ENCODE results near the gene LRRC3. TPM values are rescaled to one million over a fixed set of nuclear protein-coding genes. Genes with fewer than 3 reads are reported as not detected.

Gene LRRC3
- total and polyA plus RNA-seq, 2 of the 8 experiments (the other 6 are each of a cell fraction or from before 2014, with no cell fraction given): 3.1 to 5.4 TPM

DNA sequence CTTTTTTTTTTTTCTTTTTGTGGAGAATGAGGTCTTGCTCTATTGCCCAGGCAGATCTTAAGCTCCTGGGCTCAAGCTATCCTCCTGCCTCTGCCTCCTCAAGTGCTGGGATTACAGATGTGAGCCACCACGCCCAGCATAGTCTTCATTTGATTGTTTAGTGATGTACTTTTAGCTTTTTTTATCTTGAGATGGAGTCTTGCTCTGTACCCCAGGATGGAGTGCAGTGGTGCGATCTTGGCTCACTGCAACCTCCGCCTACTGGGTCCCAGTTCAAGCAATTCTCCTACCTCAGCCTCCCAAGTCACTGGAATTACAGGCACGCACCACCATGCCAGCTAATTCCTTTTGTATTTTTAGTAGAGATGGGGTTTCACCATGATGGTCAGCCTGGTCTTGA lies 24.0 kb upstream of the LRRC3 start:
- ChIA-PET CTCF (ENCODE audit: partially characterized antibody) (interaction anchor here (0.7 to 3.7 kb wide), 2 partner anchors 12 to 373 kb away, joined by 3 to 20 read pairs; no protein-coding TSS in a partner anchor), POLR2A (ENCODE audit: partially characterized antibody) (no interaction called here)
- no peaks in the 10 kb centered on the region; a peak in 2 of 7 replicates for H3K4me1 ChIP-seq (replicated peaks in 1 of 4; ENCODE audit: control insufficient read depth in 3 of 4, insufficient read depth in 4 of 4, low read length in 3 of 4)
- no peak overlapping the region for H2BK120ac ChIP-seq (replicated peaks; ENCODE audit: low read depth, low read length)
- no peak overlapping the region for H4K91ac ChIP-seq (replicated peaks; ENCODE audit: insufficient read length, low read length)
- H3K23me2 ChIP-seq (ENCODE audit: low read depth, low read length): 0 out of 2 replicates have a peak, but pooled peaks cover 1% of the 10 kb centered on the region
- 91% methylated on average over 4 of the region's 4 CpGs; no CpG with 5 or more reads in 1 of the 2 experiments for WGBS, 2 experiments (ENCODE audit: extremely low coverage in 1 of 2, insufficient coverage in 1 of 2, insufficient read length in 1 of 2, insufficient replicate concordance in 2 of 2, low coverage in 1 of 2, low lambda C conversion rate in 2 of 2, missing lambda C conversion rate in 1 of 2)
- H3K36me3 ChIP-seq (ENCODE audit: control insufficient read depth in 2 of 4, insufficient read depth in 4 of 4, low read length in 3 of 4): no peaks in the 10 kb centered on the region
- H2BK15ac ChIP-seq (ENCODE audit: low read length): no peak overlapping the region
- no peak overlapping the region for H2BK12ac ChIP-seq (ENCODE audit: low read depth, low read length)
- no peak overlapping the region for H3K14ac ChIP-seq (ENCODE audit: insufficient read length)
- FAIRE-seq (no peak), DNase-seq (ENCODE audit: low read depth in 1 of 2, low spot score in 2 of 2) (no peak)
- no peak overlapping the region for H3K56ac ChIP-seq (replicated peaks; ENCODE audit: insufficient read length, low read depth, low read length)
- no peak overlapping the region for H2BK20ac ChIP-seq (ENCODE audit: low read length)
- no peak overlapping the region for H2AK5ac ChIP-seq (ENCODE audit: low read depth, low read length)
- no peaks in the 10 kb centered on the region for H4K20me1 ChIP-seq (replicated peaks in 1 of 2; ENCODE audit: control insufficient read depth in 1 of 2, insufficient read depth in 2 of 2, low read length in 2 of 2)
- H3K4me2 ChIP-seq (ENCODE audit: insufficient read depth in 1 of 2, low read depth in 2 of 2, low read length in 2 of 2): no peak overlapping the region
- H4K5ac ChIP-seq (ENCODE audit: insufficient read length, low read depth, low read length): no peak overlapping the region
- no peak overlapping the region for H3K4ac ChIP-seq (replicated peaks; ENCODE audit: insufficient read length, low read depth, low read length)
- H3K9me3 ChIP-seq (ENCODE audit: insufficient read depth in 2 of 2, low read depth in 1 of 2, low read length in 1 of 2): peaks cover 0 to 4% of the 10 kb centered on the region in 2 experiments; a peak in 1 of 4 replicates
- H3K4me3 ChIP-seq (ENCODE audit: extremely low read depth in 1 of 4, insufficient read depth in 2 of 4, low read depth in 3 of 4, low read length in 4 of 4): no peak overlapping the region
- no peak overlapping the region for H3K23ac ChIP-seq (ENCODE audit: insufficient read length)
- no peaks in the 10 kb centered on the region for H3K79me2 ChIP-seq (ENCODE audit: control insufficient read depth in 1 of 2, insufficient read depth in 2 of 2, low read length in 2 of 2)
- no peak overlapping the region for H4K8ac ChIP-seq (ENCODE audit: extremely low read depth, insufficient read depth, low read length)
- TF ChIP-seq, protein P1, sequence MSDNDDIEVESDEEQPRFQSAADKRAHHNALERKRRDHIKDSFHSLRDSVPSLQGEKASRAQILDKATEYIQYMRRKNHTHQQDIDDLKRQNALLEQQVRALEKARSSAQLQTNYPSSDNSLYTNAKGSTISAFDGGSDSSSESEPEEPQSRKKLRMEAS (IDR thresholded peaks at IDR 0.05): no peak
- H3K27me3 ChIP-seq (replicated peaks in 1 of 4; ENCODE audit: control insufficient read depth in 3 of 4, extremely low read depth in 1 of 4, insufficient read depth in 3 of 4, low read length in 3 of 4): no peaks in the 10 kb centered on the region
- H3K9ac ChIP-seq (replicated peaks in 1 of 4; ENCODE audit: extremely low read depth in 1 of 4, low read depth in 3 of 4, low read length in 3 of 4): no peak overlapping the region
- H3K27ac ChIP-seq (ENCODE audit: low read depth, low read length): no peak overlapping the region
- no peak overlapping the region for H2AFZ ChIP-seq (ENCODE audit: low read length)
- no peak overlapping the region for H2BK5ac ChIP-seq (ENCODE audit: low read depth, low read length)
- H3K18ac ChIP-seq (ENCODE audit: extremely low read depth, low read length): no peak overlapping the region
- H3K79me1 ChIP-seq (ENCODE audit: low read depth, low read length): no peaks in the 10 kb centered on the region

Measured in H1 (cell line).